Measurements from ENCODE around the gene IDH1.

Gene IDH1

DNA sequence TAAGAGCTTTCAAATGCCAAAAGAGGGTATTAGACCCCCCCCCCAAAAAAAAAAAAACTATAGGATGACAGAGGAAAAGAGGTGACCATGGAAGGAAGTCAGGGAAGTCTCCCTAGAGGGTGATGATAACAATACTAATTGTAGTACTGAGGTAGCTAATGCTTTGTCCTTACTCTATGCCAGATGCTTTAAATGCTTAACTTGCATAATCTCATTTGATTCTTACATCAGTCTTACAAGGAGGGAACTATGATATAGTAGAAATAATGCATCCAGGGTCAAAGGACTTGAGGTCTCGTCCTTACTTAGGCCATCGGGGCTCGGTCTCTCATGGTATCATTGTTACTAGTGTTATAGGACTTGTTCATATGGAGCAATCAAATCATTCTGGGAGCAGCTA, 9.1 kb downstream of the IDH1 start:
- no peak for DNase-seq
- no peak overlapping the region for H3K4me3 ChIP-seq
- no peak overlapping the region for H3K27ac ChIP-seq
- no peaks in the 10 kb centered on the region for H3K27me3 ChIP-seq
- H3K4me1 ChIP-seq: peaks cover 0 to 3% (median 0%) of the 10 kb centered on the region in 4 donors
- H3K36me3 ChIP-seq: peaks cover 29 to 67% (median 54%) of the 10 kb centered on the region in 3 donors
- TF ChIP-seq, protein P1, sequence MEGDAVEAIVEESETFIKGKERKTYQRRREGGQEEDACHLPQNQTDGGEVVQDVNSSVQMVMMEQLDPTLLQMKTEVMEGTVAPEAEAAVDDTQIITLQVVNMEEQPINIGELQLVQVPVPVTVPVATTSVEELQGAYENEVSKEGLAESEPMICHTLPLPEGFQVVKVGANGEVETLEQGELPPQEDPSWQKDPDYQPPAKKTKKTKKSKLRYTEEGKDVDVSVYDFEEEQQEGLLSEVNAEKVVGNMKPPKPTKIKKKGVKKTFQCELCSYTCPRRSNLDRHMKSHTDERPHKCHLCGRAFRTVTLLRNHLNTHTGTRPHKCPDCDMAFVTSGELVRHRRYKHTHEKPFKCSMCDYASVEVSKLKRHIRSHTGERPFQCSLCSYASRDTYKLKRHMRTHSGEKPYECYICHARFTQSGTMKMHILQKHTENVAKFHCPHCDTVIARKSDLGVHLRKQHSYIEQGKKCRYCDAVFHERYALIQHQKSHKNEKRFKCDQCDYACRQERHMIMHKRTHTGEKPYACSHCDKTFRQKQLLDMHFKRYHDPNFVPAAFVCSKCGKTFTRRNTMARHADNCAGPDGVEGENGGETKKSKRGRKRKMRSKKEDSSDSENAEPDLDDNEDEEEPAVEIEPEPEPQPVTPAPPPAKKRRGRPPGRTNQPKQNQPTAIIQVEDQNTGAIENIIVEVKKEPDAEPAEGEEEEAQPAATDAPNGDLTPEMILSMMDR (IDR thresholded peaks at IDR 0.05): no peak
- no peaks in the 10 kb centered on the region for H3K9me3 ChIP-seq
- intact Hi-C loops (cut with DNase I; ENCODE audit: low total_unique reads): no loop called here

DNA sequence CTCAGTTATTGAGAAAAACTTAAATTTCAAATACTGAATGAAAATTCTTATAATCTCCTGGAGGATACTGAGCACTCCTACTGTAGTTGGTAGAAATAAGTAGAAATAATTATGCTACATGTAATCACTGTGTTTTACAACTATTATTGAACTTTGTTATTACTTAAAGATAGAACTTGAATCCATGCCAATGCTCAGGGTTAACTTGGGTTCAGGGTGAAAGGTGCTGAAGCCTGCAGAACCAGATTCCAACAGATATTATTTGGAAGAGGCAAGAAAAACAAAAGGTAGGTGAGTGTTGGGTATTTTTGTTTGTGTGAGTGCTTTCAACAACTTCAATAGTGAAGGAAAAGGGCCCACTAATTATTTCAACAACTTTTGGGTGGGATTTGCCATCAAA, 10.4 kb downstream of the IDH1 start:
- Histone ChIP-seq H3K4me3 (no peak overlapping the region), H3K36me3 (peaks cover 36 to 81% (median 67%) of the 10 kb centered on the region in 3 donors), H3K27me3 (no peaks in the 10 kb centered on the region), H3K9me3 (no peaks in the 10 kb centered on the region), H3K4me1 (peaks cover 0 to 3% (median 0%) of the 10 kb centered on the region in 4 donors), H3K27ac (no peak overlapping the region)
- TF ChIP-seq, protein P1 (IDR thresholded peaks at IDR 0.05): no peak
- no peak for DNase-seq
- intact Hi-C loops (cut with DNase I; ENCODE audit: low total_unique reads): no loop called here

DNA sequence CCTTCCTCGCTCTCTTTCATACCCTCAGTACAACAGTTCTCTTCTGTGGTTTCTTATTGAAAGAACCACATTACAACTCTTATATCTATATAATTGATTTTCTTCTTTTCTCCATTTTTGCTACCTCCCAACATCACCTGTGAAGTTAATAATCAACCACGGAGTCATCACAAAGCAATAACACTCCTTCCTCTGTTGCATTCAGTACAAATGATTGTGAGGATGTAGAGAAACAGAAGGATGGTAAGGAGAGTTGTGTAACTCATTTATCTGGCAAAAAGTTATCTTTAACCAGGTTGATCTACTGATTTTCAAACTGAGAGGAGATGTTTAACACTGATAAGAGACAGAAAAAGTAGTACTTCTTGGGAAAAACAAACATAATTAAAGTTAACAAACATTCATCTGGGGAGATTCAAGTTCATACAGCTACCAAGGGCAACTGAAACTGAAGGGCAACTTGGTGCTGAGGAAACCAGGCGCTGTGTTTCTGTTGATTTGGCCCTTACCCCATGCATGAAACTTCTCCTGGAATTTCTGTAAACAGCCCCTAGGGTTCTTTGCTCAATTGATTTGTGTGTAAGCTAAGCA, 14.2 kb downstream of the IDH1 start:
- TF ChIP-seq, protein P1 (IDR thresholded peaks at IDR 0.05): no peak
- intact Hi-C loops (cut with DNase I; ENCODE audit: low total_unique reads): no loop called here
- no peak for DNase-seq
- H3K27me3 ChIP-seq: no peaks in the 10 kb centered on the region
- no peaks in the 10 kb centered on the region for H3K9me3 ChIP-seq
- no peak overlapping the region for H3K27ac ChIP-seq
- H3K4me3 ChIP-seq: no peak overlapping the region
- H3K36me3 ChIP-seq: peaks cover 46 to 94% (median 66%) of the 10 kb centered on the region in 3 donors
- no peaks in the 10 kb centered on the region for H3K4me1 ChIP-seq

DNA sequence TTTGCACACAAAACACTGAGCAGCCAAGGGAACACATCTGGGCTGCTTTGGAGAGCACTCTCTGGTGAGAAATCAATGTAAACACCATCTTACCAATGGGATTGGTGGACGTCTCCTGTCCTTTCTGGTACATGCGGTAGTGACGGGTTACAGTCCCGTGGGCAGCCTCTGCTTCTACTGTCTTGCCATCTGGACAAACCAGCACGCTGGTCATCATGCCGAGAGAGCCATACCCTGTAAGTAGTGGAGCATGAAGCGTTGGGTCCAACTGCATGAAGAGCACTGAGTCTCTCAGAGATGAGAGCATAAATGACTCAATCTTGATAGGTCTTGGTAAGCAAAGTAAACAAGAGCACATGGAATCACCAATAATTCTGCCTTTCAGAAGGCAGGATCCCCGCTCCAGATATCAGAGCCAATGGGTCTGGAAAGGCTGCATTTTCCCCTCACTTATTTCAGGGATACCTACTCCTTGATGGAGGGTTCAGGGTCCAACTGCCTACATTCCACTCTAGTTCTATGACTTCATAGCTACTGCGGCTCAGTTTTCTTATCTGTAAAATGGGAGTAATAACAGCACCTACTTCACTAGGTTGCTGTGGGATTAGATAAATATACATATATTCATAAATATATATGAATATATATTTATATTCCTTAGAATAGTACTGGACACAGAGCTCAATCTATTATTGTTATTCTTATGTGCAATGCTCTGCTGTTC, 14.9 kb downstream of the IDH1 start:
- Histone ChIP-seq H3K36me3 (peaks cover 49 to 97% (median 64%) of the 10 kb centered on the region in 3 donors), H3K4me3 (no peak overlapping the region)

DNA sequence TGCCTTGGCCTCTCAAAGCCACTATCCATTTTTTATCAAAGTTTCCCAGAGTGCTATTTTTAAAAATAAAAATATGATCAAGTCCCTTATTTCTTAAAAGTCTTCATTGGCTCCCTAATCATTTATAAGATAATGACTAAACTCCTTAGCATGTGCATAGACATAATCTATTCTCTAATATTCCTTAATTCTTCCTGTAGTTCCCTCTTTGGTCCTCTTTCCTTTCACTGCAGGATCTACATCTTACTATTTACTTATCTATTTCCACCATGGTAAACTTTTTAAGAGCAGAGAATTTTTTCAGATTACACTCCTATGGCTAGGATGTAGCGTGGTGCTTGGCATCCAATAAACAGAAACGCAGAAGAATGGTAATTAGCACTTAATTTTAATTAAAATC, 19.0 kb downstream of the IDH1 start:
- Histone ChIP-seq H3K4me3 (no peak overlapping the region), H3K27ac (no peak overlapping the region), H3K27me3 (no peaks in the 10 kb centered on the region), H3K36me3 (peaks cover 29 to 58% (median 32%) of the 10 kb centered on the region in 3 donors), H3K9me3 (no peaks in the 10 kb centered on the region), H3K4me1 (no peaks in the 10 kb centered on the region)
- DNase-seq: no peak
- intact Hi-C loops (cut with DNase I; ENCODE audit: low total_unique reads): no loop called here
- TF ChIP-seq, protein P1 (IDR thresholded peaks at IDR 0.05): no peak

More for the DNA sequence above, 14.9 kb downstream of the IDH1 start:
- H3K9me3 ChIP-seq: no peaks in the 10 kb centered on the region
- intact Hi-C loops (cut with DNase I; ENCODE audit: low total_unique reads): no loop called here
- H3K27ac ChIP-seq: no peak overlapping the region
- TF ChIP-seq, protein P1 (IDR thresholded peaks at IDR 0.05): no peak
- H3K4me1 ChIP-seq: no peaks in the 10 kb centered on the region
- no peaks in the 10 kb centered on the region for H3K27me3 ChIP-seq
- no peak for DNase-seq

Data from tibial artery (tissue), 4 donors.